ENCODE data around the gene SCN2B. TPM values are rescaled to one million over a fixed set of nuclear protein-coding genes. Genes with fewer than 3 reads are reported as not detected.

SCN2B gene
- total and polyA plus RNA-seq, 5 donors from 2014 or later: not detected

GRCh38 chr11:118164885-118165284, 11.6 kb downstream of the SCN2B start:
- Mint-ChIP-seq H3K4me1 (no peaks in the 10 kb centered on the region), H3K27ac (no peak overlapping the region), H3K4me3 (no peak overlapping the region), H3K36me3 (no peaks in the 10 kb centered on the region), H3K27me3 (peaks cover 30% of the 10 kb centered on the region), H3K9me3 (no peaks in the 10 kb centered on the region)
- H3K4me3 ChIP-seq (ENCODE audit: low read depth, low read length): no peak overlapping the region
- H3K9me3 ChIP-seq (ENCODE audit: control insufficient read depth in 2 of 2, low read length in 2 of 2): no peaks in the 10 kb centered on the region
- H3K27ac ChIP-seq (ENCODE audit: insufficient read depth, low read length, poor library complexity, severe bottlenecking): no peak overlapping the region
- ATAC-seq (ENCODE audit: low read depth in 2 of 2) (no peak), DNase-seq (no peak)
- no peaks in the 10 kb centered on the region for H3K36me3 ChIP-seq (ENCODE audit: control insufficient read depth, insufficient read depth, low read length)
- no peaks in the 10 kb centered on the region for H3K4me1 ChIP-seq (ENCODE audit: control insufficient read depth, insufficient read depth, low read length, poor library complexity, severe bottlenecking)
- peaks cover 8% of the 10 kb centered on the region for H3K27me3 ChIP-seq (ENCODE audit: control insufficient read depth, insufficient read depth, low read length)

GRCh38 chr11:118163494-118163893, 12.9 kb downstream of the SCN2B start:
- H3K4me1 Mint-ChIP-seq: no peaks in the 10 kb centered on the region

GRCh38 chr11:118162846-118163245, 13.6 kb downstream of the SCN2B start:
- Mint-ChIP-seq H3K27me3 (peaks cover 48% of the 10 kb centered on the region), H3K27ac (no peak overlapping the region)
- no peak for ATAC-seq (ENCODE audit: low read depth in 2 of 2)

More at GRCh38 chr11:118163494-118163893, 12.9 kb downstream of the SCN2B start:
- DNase-seq (no peak), ATAC-seq (ENCODE audit: low read depth in 2 of 2) (no peak)
- Histone ChIP-seq H3K9me3 (ENCODE audit: control insufficient read depth in 2 of 2, low read length in 2 of 2) (no peaks in the 10 kb centered on the region), H3K27ac (ENCODE audit: insufficient read depth, low read length, poor library complexity, severe bottlenecking) (no peak overlapping the region), H3K4me3 (ENCODE audit: low read depth, low read length) (no peak overlapping the region), H3K36me3 (ENCODE audit: control insufficient read depth, insufficient read depth, low read length) (no peaks in the 10 kb centered on the region), H3K27me3 (ENCODE audit: control insufficient read depth, insufficient read depth, low read length) (peaks cover 11% of the 10 kb centered on the region), H3K4me1 (ENCODE audit: control insufficient read depth, insufficient read depth, low read length, poor library complexity, severe bottlenecking) (no peaks in the 10 kb centered on the region)
- Mint-ChIP-seq H3K9me3 (no peaks in the 10 kb centered on the region), H3K4me3 (no peak overlapping the region), H3K36me3 (no peaks in the 10 kb centered on the region), H3K27ac (peak overlapping the region in 1 of 3 donors; percentile 43), H3K27me3 (peaks cover 42% of the 10 kb centered on the region)

GRCh38 chr11:118161786-118162185, 14.7 kb downstream of the SCN2B start:
- H3K4me3 ChIP-seq (ENCODE audit: low read depth, low read length): no peak overlapping the region
- no peaks in the 10 kb centered on the region for H3K36me3 ChIP-seq (ENCODE audit: control insufficient read depth, insufficient read depth, low read length)
- H3K27me3 Mint-ChIP-seq: peaks cover 51% of the 10 kb centered on the region
- H3K36me3 Mint-ChIP-seq: no peaks in the 10 kb centered on the region
- ATAC-seq (ENCODE audit: low read depth in 2 of 2): no peak
- no peaks in the 10 kb centered on the region for H3K9me3 Mint-ChIP-seq
- H3K27ac Mint-ChIP-seq: no peak overlapping the region
- H3K27ac ChIP-seq (ENCODE audit: insufficient read depth, low read length, poor library complexity, severe bottlenecking): no peak overlapping the region
- DNase-seq: no peak
- peaks cover 0 to 4% (median under 1%) of the 10 kb centered on the region in 4 donors for H3K4me1 Mint-ChIP-seq
- H3K27me3 ChIP-seq (ENCODE audit: control insufficient read depth, insufficient read depth, low read length): peaks cover 15% of the 10 kb centered on the region
- no peaks in the 10 kb centered on the region for H3K9me3 ChIP-seq (ENCODE audit: control insufficient read depth in 2 of 2, low read length in 2 of 2)
- no peaks in the 10 kb centered on the region for H3K4me1 ChIP-seq (ENCODE audit: control insufficient read depth, insufficient read depth, low read length, poor library complexity, severe bottlenecking)
- H3K4me3 Mint-ChIP-seq: no peak overlapping the region

More at GRCh38 chr11:118162846-118163245, 13.6 kb downstream of the SCN2B start:
- Histone ChIP-seq H3K36me3 (ENCODE audit: control insufficient read depth, insufficient read depth, low read length) (no peaks in the 10 kb centered on the region), H3K27me3 (ENCODE audit: control insufficient read depth, insufficient read depth, low read length) (peaks cover 11% of the 10 kb centered on the region), H3K4me3 (ENCODE audit: low read depth, low read length) (no peak overlapping the region), H3K9me3 (ENCODE audit: control insufficient read depth in 2 of 2, low read length in 2 of 2) (no peaks in the 10 kb centered on the region), H3K27ac (ENCODE audit: insufficient read depth, low read length, poor library complexity, severe bottlenecking) (no peak overlapping the region), H3K4me1 (ENCODE audit: control insufficient read depth, insufficient read depth, low read length, poor library complexity, severe bottlenecking) (no peaks in the 10 kb centered on the region)
- DNase-seq: no peak
- H3K9me3 Mint-ChIP-seq: no peaks in the 10 kb centered on the region
- no peaks in the 10 kb centered on the region for H3K4me1 Mint-ChIP-seq
- no peaks in the 10 kb centered on the region for H3K36me3 Mint-ChIP-seq
- H3K4me3 Mint-ChIP-seq: no peak overlapping the region

- H3K4me1 ChIP-seq (ENCODE audit: control insufficient read depth, insufficient read depth, low read length, poor library complexity, severe bottlenecking): peaks cover 9% of the 10 kb centered on the region
- no peak overlapping the region for H3K4me3 ChIP-seq (ENCODE audit: low read depth, low read length)
- H3K27ac ChIP-seq (ENCODE audit: insufficient read depth, low read length, poor library complexity, severe bottlenecking): no peak overlapping the region
- Mint-ChIP-seq H3K9me3 (no peaks in the 10 kb centered on the region), H3K4me1 (peaks cover 0 to 14% (median 6%) of the 10 kb centered on the region in 4 donors), H3K36me3 (no peaks in the 10 kb centered on the region), H3K4me3 (no peak overlapping the region), H3K27me3 (peaks cover 73% of the 10 kb centered on the region), H3K27ac (peak overlapping the region in 1 of 3 donors; percentile 56)
- H3K36me3 ChIP-seq (ENCODE audit: control insufficient read depth, insufficient read depth, low read length): no peaks in the 10 kb centered on the region
- no peaks in the 10 kb centered on the region for H3K9me3 ChIP-seq (ENCODE audit: control insufficient read depth in 2 of 2, low read length in 2 of 2)
- H3K27me3 ChIP-seq (ENCODE audit: control insufficient read depth, insufficient read depth, low read length): peaks cover 33% of the 10 kb centered on the region
- no peak for DNase-seq
- ATAC-seq (ENCODE audit: low read depth in 2 of 2): no peak
Observed at GRCh38 chr11:118157186-118157895, 19.1 kb downstream of the SCN2B start.

- Histone ChIP-seq H3K4me1 (ENCODE audit: control insufficient read depth, insufficient read depth, low read length, poor library complexity, severe bottlenecking) (peaks cover 12% of the 10 kb centered on the region), H3K9me3 (ENCODE audit: control insufficient read depth in 2 of 2, low read length in 2 of 2) (no peaks in the 10 kb centered on the region), H3K27me3 (ENCODE audit: control insufficient read depth, insufficient read depth, low read length) (peaks cover 35% of the 10 kb centered on the region), H3K4me3 (ENCODE audit: low read depth, low read length) (no peak overlapping the region), H3K27ac (ENCODE audit: insufficient read depth, low read length, poor library complexity, severe bottlenecking) (no peak overlapping the region), H3K36me3 (ENCODE audit: control insufficient read depth, insufficient read depth, low read length) (no peaks in the 10 kb centered on the region)
- H3K4me1 Mint-ChIP-seq: peaks cover 0 to 15% (median 6%) of the 10 kb centered on the region in 4 donors
- H3K4me3 Mint-ChIP-seq: no peak overlapping the region
- peak overlapping the region in 1 of 3 donors; percentile 56 for H3K27ac Mint-ChIP-seq
- no peaks in the 10 kb centered on the region for H3K36me3 Mint-ChIP-seq
- DNase-seq: peak in 2 of 3 donors; percentile 9 to 18
- no peaks in the 10 kb centered on the region for H3K9me3 Mint-ChIP-seq
- peaks cover 80% of the 10 kb centered on the region for H3K27me3 Mint-ChIP-seq
- ATAC-seq (ENCODE audit: low read depth in 2 of 2): no peak
Observed at GRCh38 chr11:118156531-118157185, 19.8 kb downstream of the SCN2B start.

- DNase-seq (no peak), ATAC-seq (ENCODE audit: low read depth in 2 of 2) (no peak)
- H3K27ac ChIP-seq (ENCODE audit: insufficient read depth, low read length, poor library complexity, severe bottlenecking): no peak overlapping the region
- Mint-ChIP-seq H3K4me1 (peaks cover 0 to 15% (median 6%) of the 10 kb centered on the region in 4 donors), H3K9me3 (no peaks in the 10 kb centered on the region), H3K27ac (no peak overlapping the region), H3K4me3 (no peak overlapping the region), H3K27me3 (peaks cover 80% of the 10 kb centered on the region), H3K36me3 (no peaks in the 10 kb centered on the region)
- H3K27me3 ChIP-seq (ENCODE audit: control insufficient read depth, insufficient read depth, low read length): peaks cover 41% of the 10 kb centered on the region
- H3K4me1 ChIP-seq (ENCODE audit: control insufficient read depth, insufficient read depth, low read length, poor library complexity, severe bottlenecking): peaks cover 12% of the 10 kb centered on the region
- H3K36me3 ChIP-seq (ENCODE audit: control insufficient read depth, insufficient read depth, low read length): no peaks in the 10 kb centered on the region
- no peak overlapping the region for H3K4me3 ChIP-seq (ENCODE audit: low read depth, low read length)
- no peaks in the 10 kb centered on the region for H3K9me3 ChIP-seq (ENCODE audit: control insufficient read depth in 2 of 2, low read length in 2 of 2)
Observed at GRCh38 chr11:118155776-118156530, 20.5 kb downstream of the SCN2B start.

Data from CD4-positive, CD25-positive, alpha-beta regulatory T cell (primary cell).